ENCODE measurements around the gene MICU2.

Gene MICU2

DNA sequence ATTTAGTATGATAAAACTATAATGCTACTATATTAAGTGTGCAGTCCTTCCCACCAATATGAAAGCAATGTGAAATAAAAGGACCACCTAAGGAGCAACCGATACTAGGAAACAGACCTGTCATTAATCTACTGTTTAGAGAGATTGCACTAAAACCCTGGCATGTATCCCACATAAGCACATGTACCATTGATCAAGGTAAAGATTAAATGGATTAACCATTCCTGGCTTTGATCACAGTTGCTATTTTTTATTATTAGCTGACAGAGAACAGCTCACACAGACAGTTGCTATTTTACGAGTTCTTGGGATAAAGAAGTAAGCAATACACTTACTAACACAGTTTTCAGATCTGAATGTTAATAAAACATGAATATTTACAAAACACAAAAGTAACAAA is 87.2 kb downstream of the MICU2 start:
- H2BK120ac ChIP-seq (ENCODE audit: low read depth, low read length): no peak overlapping the region
- H3K23ac ChIP-seq (ENCODE audit: low read length): no peak overlapping the region
- H4K5ac ChIP-seq (ENCODE audit: low read length): no peak overlapping the region
- no peak overlapping the region for H2BK5ac ChIP-seq (ENCODE audit: low read length)
- no CpG with 5 or more reads among the region's 2 CpGs for WGBS (ENCODE audit: extremely low coverage, insufficient coverage, low lambda C conversion rate)
- H3K4ac ChIP-seq (ENCODE audit: low read depth, low read length): no peak overlapping the region
- H3K18ac ChIP-seq (ENCODE audit: low read length): no peak overlapping the region
- H3K27me3 ChIP-seq (ENCODE audit: insufficient read depth, low read length, poor library complexity): no peaks in the 10 kb centered on the region
- H3K27ac ChIP-seq (ENCODE audit: low read depth, low read length): no peak overlapping the region
- H3K4me1 ChIP-seq (ENCODE audit: control insufficient read depth, low read depth, low read length): no peaks in the 10 kb centered on the region
- H3K4me2 ChIP-seq (ENCODE audit: low read length): no peak overlapping the region
- H3K79me2 ChIP-seq (ENCODE audit: control insufficient read depth, insufficient read depth, low read length): no peaks in the 10 kb centered on the region
- H3K4me3 ChIP-seq (ENCODE audit: low read length): no peak overlapping the region
- H2BK15ac ChIP-seq (replicated peaks; ENCODE audit: low read depth): no peak overlapping the region
- H3K79me1 ChIP-seq (ENCODE audit: low read length): no peaks in the 10 kb centered on the region
- H4K8ac ChIP-seq (ENCODE audit: low read depth, low read length): no peak overlapping the region
- H3K9ac ChIP-seq (ENCODE audit: low read length): no peak overlapping the region
- no peak overlapping the region for H2AK5ac ChIP-seq (ENCODE audit: low read length)
- no peak overlapping the region for H3K56ac ChIP-seq (ENCODE audit: low read length)
- DNase-seq: no peak
- H3K36me3 ChIP-seq (ENCODE audit: control insufficient read depth, insufficient read depth, low read length): no peaks in the 10 kb centered on the region

DNA sequence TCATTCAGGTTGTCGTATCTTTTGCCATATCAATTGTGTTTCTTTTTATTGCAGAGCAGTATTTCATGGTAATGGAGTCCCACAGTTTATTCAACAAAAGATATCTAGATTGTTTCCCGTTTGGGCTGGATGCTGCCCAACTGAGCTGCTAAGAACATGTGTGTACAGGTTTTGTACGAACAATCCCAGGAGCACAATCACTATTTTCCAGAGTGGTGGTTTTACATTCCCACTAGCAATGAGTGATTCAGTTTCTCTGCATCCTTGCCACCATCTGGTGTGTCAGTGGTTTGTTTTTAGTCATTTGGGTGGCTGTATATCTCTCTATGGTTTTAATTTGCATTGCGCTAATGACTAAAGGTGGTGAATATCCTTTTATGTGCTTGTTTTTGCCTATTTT is 92.1 kb downstream of the MICU2 start:
- no peak overlapping the region for H2AK5ac ChIP-seq (ENCODE audit: low read length)
- H4K8ac ChIP-seq (ENCODE audit: low read depth, low read length): no peak overlapping the region
- H3K27ac ChIP-seq (ENCODE audit: low read depth, low read length): no peak overlapping the region
- H3K79me1 ChIP-seq (ENCODE audit: low read length): no peaks in the 10 kb centered on the region
- H3K18ac ChIP-seq (ENCODE audit: low read length): no peak overlapping the region
- no peak overlapping the region for H2BK120ac ChIP-seq (ENCODE audit: low read depth, low read length)
- no peak overlapping the region for H3K4ac ChIP-seq (ENCODE audit: low read depth, low read length)
- H3K79me2 ChIP-seq (ENCODE audit: control insufficient read depth, insufficient read depth, low read length): no peaks in the 10 kb centered on the region
- no peak overlapping the region for H3K4me2 ChIP-seq (ENCODE audit: low read length)
- no CpG with 5 or more reads among the region's 4 CpGs for WGBS (ENCODE audit: extremely low coverage, insufficient coverage, low lambda C conversion rate)
- no peaks in the 10 kb centered on the region for H3K4me1 ChIP-seq (ENCODE audit: control insufficient read depth, low read depth, low read length)
- no peaks in the 10 kb centered on the region for H3K27me3 ChIP-seq (ENCODE audit: insufficient read depth, low read length, poor library complexity)
- no peak overlapping the region for H3K4me3 ChIP-seq (ENCODE audit: low read length)
- no peak overlapping the region for H3K9ac ChIP-seq (ENCODE audit: low read length)
- peaks cover 2% of the 10 kb centered on the region for H3K36me3 ChIP-seq (ENCODE audit: control insufficient read depth, insufficient read depth, low read length)
- H2BK15ac ChIP-seq (replicated peaks; ENCODE audit: low read depth): no peak overlapping the region
- no peak overlapping the region for H3K56ac ChIP-seq (ENCODE audit: low read length)
- no peak overlapping the region for H2BK5ac ChIP-seq (ENCODE audit: low read length)
- no peak overlapping the region for H3K23ac ChIP-seq (ENCODE audit: low read length)
- no peak for DNase-seq
- H4K5ac ChIP-seq (ENCODE audit: low read length): no peak overlapping the region

DNA sequence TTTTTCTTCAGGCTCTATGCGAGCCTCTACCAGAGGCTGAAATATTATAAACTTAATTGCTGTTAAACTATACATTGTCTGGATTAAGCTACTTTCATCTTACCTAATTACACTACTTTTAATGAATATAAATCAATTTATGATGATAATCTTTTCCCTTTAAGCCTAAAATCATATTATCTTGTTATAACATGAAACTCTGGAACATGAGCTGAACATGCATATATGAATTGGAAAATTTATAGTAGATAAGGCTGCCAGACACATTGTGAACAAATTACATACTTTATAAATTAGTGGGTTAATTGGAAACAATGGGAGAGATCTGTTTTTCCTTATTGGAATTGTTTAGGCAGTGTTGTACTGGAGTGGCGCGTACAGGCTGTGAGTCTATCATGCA is 99.6 kb downstream of the MICU2 start:
- no peak overlapping the region for H4K5ac ChIP-seq (ENCODE audit: low read length)
- no peak overlapping the region for H2BK120ac ChIP-seq (ENCODE audit: low read depth, low read length)
- no peak overlapping the region for H3K18ac ChIP-seq (ENCODE audit: low read length)
- no peak overlapping the region for H3K27ac ChIP-seq (ENCODE audit: low read depth, low read length)
- H3K79me1 ChIP-seq (ENCODE audit: low read length): no peaks in the 10 kb centered on the region
- no peak overlapping the region for H4K8ac ChIP-seq (ENCODE audit: low read depth, low read length)
- no peak overlapping the region for H3K9ac ChIP-seq (ENCODE audit: low read length)
- no peaks in the 10 kb centered on the region for H3K4me1 ChIP-seq (ENCODE audit: control insufficient read depth, low read depth, low read length)
- H2BK15ac ChIP-seq (replicated peaks; ENCODE audit: low read depth): no peak overlapping the region
- H3K4me3 ChIP-seq (ENCODE audit: low read length): no peak overlapping the region
- no peaks in the 10 kb centered on the region for H3K27me3 ChIP-seq (ENCODE audit: insufficient read depth, low read length, poor library complexity)
- H3K79me2 ChIP-seq (ENCODE audit: control insufficient read depth, insufficient read depth, low read length): no peaks in the 10 kb centered on the region
- no peak for DNase-seq
- H3K23ac ChIP-seq (ENCODE audit: low read length): no peak overlapping the region
- H3K4me2 ChIP-seq (ENCODE audit: low read length): no peak overlapping the region
- H3K4ac ChIP-seq (ENCODE audit: low read depth, low read length): no peak overlapping the region
- no peak overlapping the region for H2BK5ac ChIP-seq (ENCODE audit: low read length)
- peaks cover 3% of the 10 kb centered on the region for H3K36me3 ChIP-seq (ENCODE audit: control insufficient read depth, insufficient read depth, low read length)
- no peak overlapping the region for H3K56ac ChIP-seq (ENCODE audit: low read length)
- H2AK5ac ChIP-seq (ENCODE audit: low read length): no peak overlapping the region
- no CpG with 5 or more reads among the region's 3 CpGs for WGBS (ENCODE audit: extremely low coverage, insufficient coverage, low lambda C conversion rate)

DNA sequence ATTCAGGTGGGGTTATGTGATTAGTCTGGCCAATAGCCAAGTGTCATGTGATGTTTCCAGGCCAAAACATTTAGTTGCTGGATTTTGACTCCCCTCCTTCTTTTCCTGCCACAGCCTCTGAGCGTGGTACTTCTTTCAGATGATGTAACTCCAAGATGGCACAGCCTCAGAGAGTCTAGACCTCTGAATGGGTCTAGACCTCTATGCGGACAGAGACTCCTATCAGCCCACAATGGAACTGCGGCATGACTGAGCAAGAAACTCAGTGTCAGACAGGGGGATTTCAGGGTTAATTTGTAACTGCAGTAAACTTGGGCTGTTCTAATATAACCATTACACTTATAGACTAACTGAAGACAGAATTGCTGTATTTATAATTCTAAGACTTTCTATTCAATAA is 102.3 kb downstream of the MICU2 start:
- DNase-seq: peak; percentile 73
- H3K4me1 ChIP-seq (ENCODE audit: control insufficient read depth, low read depth, low read length): no peaks in the 10 kb centered on the region
- no peak overlapping the region for H3K4me2 ChIP-seq (ENCODE audit: low read length)
- no peak overlapping the region for H3K23ac ChIP-seq (ENCODE audit: low read length)
- H3K18ac ChIP-seq (ENCODE audit: low read length): no peak overlapping the region
- no peak overlapping the region for H2BK120ac ChIP-seq (ENCODE audit: low read depth, low read length)
- H4K8ac ChIP-seq (ENCODE audit: low read depth, low read length): no peak overlapping the region
- H3K56ac ChIP-seq (ENCODE audit: low read length): peak overlapping the region; percentile 34
- no peak overlapping the region for H3K9ac ChIP-seq (ENCODE audit: low read length)
- H3K79me2 ChIP-seq (ENCODE audit: control insufficient read depth, insufficient read depth, low read length): no peaks in the 10 kb centered on the region
- H2BK5ac ChIP-seq (ENCODE audit: low read length): no peak overlapping the region
- H2AK5ac ChIP-seq (ENCODE audit: low read length): no peak overlapping the region
- WGBS (ENCODE audit: extremely low coverage, insufficient coverage, low lambda C conversion rate): no CpG with 5 or more reads among the region's 3 CpGs
- no peak overlapping the region for H2BK15ac ChIP-seq (replicated peaks; ENCODE audit: low read depth)
- H3K27me3 ChIP-seq (ENCODE audit: insufficient read depth, low read length, poor library complexity): no peaks in the 10 kb centered on the region
- H3K4me3 ChIP-seq (ENCODE audit: low read length): no peak overlapping the region
- peaks cover 2% of the 10 kb centered on the region for H3K36me3 ChIP-seq (ENCODE audit: control insufficient read depth, insufficient read depth, low read length)
- no peak overlapping the region for H4K5ac ChIP-seq (ENCODE audit: low read length)
- H3K79me1 ChIP-seq (ENCODE audit: low read length): no peaks in the 10 kb centered on the region
- no peak overlapping the region for H3K27ac ChIP-seq (ENCODE audit: low read depth, low read length)
- H3K4ac ChIP-seq (ENCODE audit: low read depth, low read length): no peak overlapping the region

DNA sequence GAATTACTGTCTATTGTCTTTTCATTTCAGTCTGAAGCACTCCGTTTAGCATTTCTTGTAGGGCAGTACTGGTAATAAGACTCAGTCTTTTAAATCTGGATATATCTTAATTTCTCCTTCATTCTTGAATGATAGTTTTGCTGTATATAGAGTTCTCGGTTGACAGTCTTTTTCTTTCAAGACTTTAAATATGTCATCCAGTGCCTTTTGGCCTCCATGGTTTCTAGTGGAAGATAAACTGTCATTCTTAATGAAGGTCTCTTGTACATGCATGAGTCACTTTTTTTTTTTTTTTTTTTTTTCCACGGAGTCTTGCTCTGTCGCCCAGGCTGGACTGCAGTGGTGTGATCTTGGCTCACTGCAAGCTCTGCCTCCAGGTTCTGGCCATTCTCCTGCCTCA is 117.6 kb downstream of the MICU2 start:
- H3K4me3 ChIP-seq (ENCODE audit: low read length): no peak overlapping the region
- no peak overlapping the region for H2BK15ac ChIP-seq (replicated peaks; ENCODE audit: low read depth)
- no peak overlapping the region for H2BK5ac ChIP-seq (ENCODE audit: low read length)
- no peak overlapping the region for H3K27ac ChIP-seq (ENCODE audit: low read depth, low read length)
- H2BK120ac ChIP-seq (ENCODE audit: low read depth, low read length): no peak overlapping the region
- no peak overlapping the region for H3K9ac ChIP-seq (ENCODE audit: low read length)
- no peaks in the 10 kb centered on the region for H3K4me1 ChIP-seq (ENCODE audit: control insufficient read depth, low read depth, low read length)
- no peak overlapping the region for H3K23ac ChIP-seq (ENCODE audit: low read length)
- H3K79me1 ChIP-seq (ENCODE audit: low read length): no peaks in the 10 kb centered on the region
- no CpG with 5 or more reads among the region's 4 CpGs for WGBS (ENCODE audit: extremely low coverage, insufficient coverage, low lambda C conversion rate)
- no peaks in the 10 kb centered on the region for H3K27me3 ChIP-seq (ENCODE audit: insufficient read depth, low read length, poor library complexity)
- H2AK5ac ChIP-seq (ENCODE audit: low read length): no peak overlapping the region
- no peak overlapping the region for H4K5ac ChIP-seq (ENCODE audit: low read length)
- H3K56ac ChIP-seq (ENCODE audit: low read length): no peak overlapping the region
- no peak overlapping the region for H3K18ac ChIP-seq (ENCODE audit: low read length)
- H3K4me2 ChIP-seq (ENCODE audit: low read length): no peak overlapping the region
- H3K4ac ChIP-seq (ENCODE audit: low read depth, low read length): no peak overlapping the region
- no peak overlapping the region for H4K8ac ChIP-seq (ENCODE audit: low read depth, low read length)
- no peaks in the 10 kb centered on the region for H3K79me2 ChIP-seq (ENCODE audit: control insufficient read depth, insufficient read depth, low read length)
- DNase-seq: no peak
- H3K36me3 ChIP-seq (ENCODE audit: control insufficient read depth, insufficient read depth, low read length): peaks cover 4% of the 10 kb centered on the region

DNA sequence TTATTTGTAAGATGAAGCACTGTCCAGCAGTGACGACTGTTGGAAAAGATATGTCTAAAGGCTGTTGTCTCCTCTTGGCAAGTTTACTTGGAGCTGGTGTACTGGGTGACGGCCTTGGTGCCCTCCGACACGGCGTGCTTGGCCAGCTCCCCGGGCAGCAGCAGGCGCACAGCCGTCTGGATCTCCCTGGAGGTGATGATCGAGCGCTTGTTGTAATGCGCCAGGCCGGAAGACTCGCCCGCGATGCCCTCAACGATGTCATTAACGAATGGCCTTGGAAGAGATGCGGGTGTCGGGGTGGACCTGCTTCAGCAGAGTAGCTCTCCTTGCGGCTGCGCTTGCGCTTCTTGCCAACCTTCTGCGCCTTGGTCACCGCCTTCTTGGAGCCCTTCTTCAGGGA is 120.2 kb downstream of the MICU2 start:
- no peaks in the 10 kb centered on the region for H3K36me3 ChIP-seq (ENCODE audit: control insufficient read depth, insufficient read depth, low read length)
- no peak overlapping the region for H2BK5ac ChIP-seq (ENCODE audit: low read length)
- WGBS (ENCODE audit: extremely low coverage, insufficient coverage, low lambda C conversion rate): no CpG with 5 or more reads among the region's 24 CpGs
- H3K4me1 ChIP-seq (ENCODE audit: control insufficient read depth, low read depth, low read length): no peaks in the 10 kb centered on the region
- no peak for DNase-seq
- no peak overlapping the region for H3K56ac ChIP-seq (ENCODE audit: low read length)
- no peak overlapping the region for H2BK120ac ChIP-seq (ENCODE audit: low read depth, low read length)
- no peaks in the 10 kb centered on the region for H3K79me2 ChIP-seq (ENCODE audit: control insufficient read depth, insufficient read depth, low read length)
- no peak overlapping the region for H3K9ac ChIP-seq (ENCODE audit: low read length)
- no peaks in the 10 kb centered on the region for H3K27me3 ChIP-seq (ENCODE audit: insufficient read depth, low read length, poor library complexity)
- H3K79me1 ChIP-seq (ENCODE audit: low read length): no peaks in the 10 kb centered on the region
- no peak overlapping the region for H3K4me3 ChIP-seq (ENCODE audit: low read length)
- no peak overlapping the region for H3K4ac ChIP-seq (ENCODE audit: low read depth, low read length)
- H2AK5ac ChIP-seq (ENCODE audit: low read length): no peak overlapping the region
- no peak overlapping the region for H3K23ac ChIP-seq (ENCODE audit: low read length)
- H2BK15ac ChIP-seq (replicated peaks; ENCODE audit: low read depth): no peak overlapping the region
- no peak overlapping the region for H3K27ac ChIP-seq (ENCODE audit: low read depth, low read length)
- H3K4me2 ChIP-seq (ENCODE audit: low read length): no peak overlapping the region
- no peak overlapping the region for H4K5ac ChIP-seq (ENCODE audit: low read length)
- H4K8ac ChIP-seq (ENCODE audit: low read depth, low read length): no peak overlapping the region
- H3K18ac ChIP-seq (ENCODE audit: low read length): no peak overlapping the region
